Subcutaneous adipose tissue (tissue), 4 donors: ENCODE data around the gene CFAP92. TPM values are rescaled to one million over a fixed set of nuclear protein-coding genes. Genes with fewer than 3 reads are reported as not detected.

Experiments used
- small RNA-seq: library from RNA; depleted of rRNA; stranded (forward); fragments of <200 nt; gene quantifications from one replicate; pipeline ENCODE3, GENCODE V24; 2016
- total RNA-seq, 4 donors: library from RNA; depleted of rRNA; stranded (reverse); fragments of >200 nt; gene quantifications; one replicate each; pipeline ENCODE4 v1.1.0, GENCODE V29; 2016

The CFAP92 gene
- total RNA-seq, 4 donors from 2014 or later, result 0.22 to 1.5 (median 0.90) TPM

Small RNA genes within 50 kb of the gene (small RNA-seq; reads per million reads assigned to genes)
- not detected for gene AC112484.4

Other genes starting within 250 kb of the CFAP92 start
- gene ACAD9, start 114.5 kb downstream of the CFAP92 start, total RNA-seq, result 10 to 100 TPM; 34.1 to 87.0 (median 42.2) TPM
- gene EFCC1, start 7.2 kb upstream of the CFAP92 start, total RNA-seq, result 1 to 10 TPM in 2 of 4 donors, under 1 TPM in 2; 0.33 to 3.8 (median 0.72) TPM
- gene GP9, start 66.7 kb upstream of the CFAP92 start, total RNA-seq, result not detected
- 10 to 100 TPM in 2 of 4 donors, 1 to 10 TPM in 2; 6.3 to 16.4 (median 9.9) TPM for gene RAB43, start 127.7 kb upstream of the CFAP92 start, total RNA-seq
- gene ISY1, start 167.0 kb upstream of the CFAP92 start, total RNA-seq, result 10 to 100 TPM; 15.8 to 23.0 (median 19.3) TPM
- gene CNBP, start 189.8 kb upstream of the CFAP92 start, total RNA-seq, result 100 to 1,000 TPM; 438 to 508 (median 456) TPM